NB4 (cell line): ENCODE results near the gene ALDH4A1.

ENCODE experiments used
- CTCF ChIP-seq: IDR thresholded peaks from one replicate; pipeline ENCODE4 v1.5.1; 2012; ENCODE audit warnings: low read depth, low read length
- MYC ChIP-seq: IDR thresholded peaks from 2 replicates; pipeline ENCODE4 v1.6.1; 2011; ENCODE audit warnings: low read depth, low read length
- POLR2A ChIP-seq: IDR thresholded peaks from 2 replicates; pipeline ENCODE4 v1.6.1; 2011; ENCODE audit warnings: mild to moderate bottlenecking; ENCODE audit not compliant: insufficient read length; ENCODE audit errors: extremely low read depth
- TF ChIP-seq, protein P1 (sequence below): IDR thresholded peaks from 2 replicates; pipeline ENCODE4 v1.6.1; 2011; ENCODE audit warnings: low read depth, low read length

DNA sequence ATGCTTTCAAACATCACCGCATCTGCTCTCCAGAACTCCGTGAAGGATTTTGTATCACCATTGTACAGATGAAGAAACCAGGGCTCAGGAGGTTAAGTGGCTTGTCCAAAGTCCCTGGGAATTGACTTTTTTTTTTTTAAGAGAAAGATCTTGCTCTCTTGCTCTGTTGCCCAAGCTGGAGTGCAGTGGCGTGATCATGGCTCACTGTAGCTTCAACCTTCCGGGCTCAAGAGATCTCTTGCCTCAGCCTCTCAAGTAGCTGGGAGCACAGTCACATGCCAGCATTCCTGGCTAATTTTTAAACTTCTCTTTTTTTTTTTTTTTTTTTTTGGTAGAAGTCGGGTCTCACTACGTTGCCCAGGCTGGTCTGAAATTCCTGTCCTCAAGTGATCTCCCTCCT, 36.0 kb downstream of the ALDH4A1 start:
- TF ChIP-seq CTCF (no peak), POLR2A (no peak), MYC (no peak)
- TF ChIP-seq, protein P1, sequence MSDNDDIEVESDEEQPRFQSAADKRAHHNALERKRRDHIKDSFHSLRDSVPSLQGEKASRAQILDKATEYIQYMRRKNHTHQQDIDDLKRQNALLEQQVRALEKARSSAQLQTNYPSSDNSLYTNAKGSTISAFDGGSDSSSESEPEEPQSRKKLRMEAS: no peak
